Endothelial cell (in vitro differentiated cells): ENCODE results near the gene LDB2. TPM values are rescaled to one million over a fixed set of nuclear protein-coding genes. Genes with fewer than 3 reads are reported as not detected.

Source experiments
- DNase-seq: peaks from one replicate; pipeline ENCODE4 v3.0.0; 2021; ENCODE audit warnings: low spot score
- H3K27ac Mint-ChIP-seq: one replicate; pipeline ENCODE4 v1.8.0; 2021; ENCODE audit warnings: mixed read lengths, inconsistent platforms; ENCODE audit not compliant: unreplicated experiment
- H3K27me3 Mint-ChIP-seq: one replicate; pipeline ENCODE4 v1.8.0; 2021; ENCODE audit warnings: mild to moderate bottlenecking, moderate library complexity, mixed read lengths, inconsistent platforms; ENCODE audit not compliant: unreplicated experiment
- H3K36me3 Mint-ChIP-seq: one replicate; pipeline ENCODE4 v1.8.0; 2021; ENCODE audit warnings: mild to moderate bottlenecking, low read depth, mixed read lengths, inconsistent platforms; ENCODE audit not compliant: unreplicated experiment
- H3K4me1 Mint-ChIP-seq: one replicate; pipeline ENCODE4 v1.8.0; 2021; ENCODE audit warnings: mild to moderate bottlenecking, mixed read lengths, inconsistent platforms; ENCODE audit not compliant: unreplicated experiment
- H3K4me3 Mint-ChIP-seq: one replicate; pipeline ENCODE4 v1.8.0; 2021; ENCODE audit warnings: mild to moderate bottlenecking, mixed read lengths, inconsistent platforms; ENCODE audit not compliant: unreplicated experiment
- H3K9me3 Mint-ChIP-seq: one replicate; pipeline ENCODE4 v1.8.0; 2021; ENCODE audit warnings: mixed read lengths, inconsistent platforms; ENCODE audit not compliant: unreplicated experiment
- CTCF ChIP-seq: fragments of 200-600 bp; sonication (generic); IDR thresholded peaks from one replicate; pipeline ENCODE4 v1.5.0; 2021; ENCODE audit warnings: antibody characterized with exemption; ENCODE audit not compliant: unreplicated experiment
- total RNA-seq: library from RNA; stranded (reverse); fragmentation: NEBNext Ultra II Directional; extraction: Animal tissue kit (Norgen Biotek cat#: 25700); gene quantifications from one replicate; pipeline ENCODE4 v1.2.1, GENCODE V29; 2021; ENCODE audit not compliant: unreplicated experiment

The LDB2 gene
- total RNA-seq, 1 donor from 2014 or later: 268 TPM

DNA sequence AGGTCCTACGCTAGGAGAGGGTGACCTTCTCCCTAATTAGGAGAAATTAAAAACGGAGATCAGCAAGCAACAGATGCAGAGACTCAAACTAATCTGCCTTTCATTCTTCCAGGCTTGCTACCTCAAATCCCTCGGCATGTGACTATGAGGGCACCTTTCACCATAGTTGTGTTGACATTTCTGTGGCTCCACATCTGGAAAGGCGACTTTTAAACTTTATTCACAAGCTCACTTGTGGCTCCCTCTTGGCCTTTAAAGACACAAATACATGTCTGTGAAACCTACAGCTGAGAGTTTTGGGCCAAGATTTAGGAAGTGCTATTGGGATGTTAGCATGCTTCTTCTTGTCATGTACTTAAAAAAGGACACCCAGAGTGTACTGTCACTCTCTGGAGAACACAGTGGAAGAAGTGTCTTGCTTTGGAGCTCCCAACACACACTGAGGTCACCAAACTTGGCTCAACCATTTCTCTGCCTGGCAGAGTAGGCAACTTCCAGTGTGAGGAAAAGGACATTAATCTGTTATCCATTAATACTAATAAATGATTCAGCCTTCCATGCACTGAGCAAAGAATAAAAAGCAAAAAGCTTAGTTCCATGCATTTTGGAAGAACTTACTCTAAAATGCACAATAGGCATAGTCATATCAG, 60.1 kb downstream of the LDB2 start:
- peaks cover 37% of the 10 kb centered on the region for H3K36me3 Mint-ChIP-seq
- no peak for DNase-seq
- no peaks in the 10 kb centered on the region for H3K9me3 Mint-ChIP-seq
- H3K4me3 Mint-ChIP-seq: no peak overlapping the region
- H3K27ac Mint-ChIP-seq: no peak overlapping the region
- no peak for TF ChIP-seq CTCF
- H3K4me1 Mint-ChIP-seq: peaks cover 45% of the 10 kb centered on the region
- H3K27me3 Mint-ChIP-seq: peaks cover 3% of the 10 kb centered on the region

DNA sequence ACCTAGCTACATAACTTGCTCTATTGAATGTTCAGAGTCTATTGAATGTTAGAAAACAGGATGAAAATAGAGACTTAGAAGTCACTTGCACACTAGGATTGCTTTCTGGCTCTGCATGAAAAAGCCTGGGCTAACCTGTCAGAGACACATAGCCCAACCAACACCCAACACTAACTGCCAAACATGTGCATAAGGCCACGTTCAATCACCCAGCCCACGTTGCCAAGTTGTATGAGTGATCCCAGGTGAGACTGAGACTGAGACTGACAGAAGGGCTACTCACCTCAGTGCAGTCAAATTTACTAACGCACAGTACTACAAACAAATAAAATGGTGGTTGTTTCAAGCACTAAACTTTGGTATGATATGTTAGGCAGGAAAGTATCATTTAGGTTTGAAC, 61.0 kb downstream of the LDB2 start:
- Mint-ChIP-seq H3K27ac (no peak overlapping the region), H3K27me3 (peaks cover 3% of the 10 kb centered on the region), H3K4me1 (peaks cover 42% of the 10 kb centered on the region), H3K4me3 (no peak overlapping the region), H3K9me3 (no peaks in the 10 kb centered on the region), H3K36me3 (peaks cover 37% of the 10 kb centered on the region)
- no peak for DNase-seq
- no peak for TF ChIP-seq CTCF

GRCh38 chr4:16836324-16836723, 62.1 kb downstream of the LDB2 start:
- Mint-ChIP-seq H3K4me3 (no peak overlapping the region), H3K36me3 (peaks cover 37% of the 10 kb centered on the region), H3K4me1 (peaks cover 37% of the 10 kb centered on the region), H3K27me3 (peaks cover 3% of the 10 kb centered on the region), H3K27ac (no peak overlapping the region), H3K9me3 (no peaks in the 10 kb centered on the region)
- no peak for TF ChIP-seq CTCF
- DNase-seq: no peak

DNA sequence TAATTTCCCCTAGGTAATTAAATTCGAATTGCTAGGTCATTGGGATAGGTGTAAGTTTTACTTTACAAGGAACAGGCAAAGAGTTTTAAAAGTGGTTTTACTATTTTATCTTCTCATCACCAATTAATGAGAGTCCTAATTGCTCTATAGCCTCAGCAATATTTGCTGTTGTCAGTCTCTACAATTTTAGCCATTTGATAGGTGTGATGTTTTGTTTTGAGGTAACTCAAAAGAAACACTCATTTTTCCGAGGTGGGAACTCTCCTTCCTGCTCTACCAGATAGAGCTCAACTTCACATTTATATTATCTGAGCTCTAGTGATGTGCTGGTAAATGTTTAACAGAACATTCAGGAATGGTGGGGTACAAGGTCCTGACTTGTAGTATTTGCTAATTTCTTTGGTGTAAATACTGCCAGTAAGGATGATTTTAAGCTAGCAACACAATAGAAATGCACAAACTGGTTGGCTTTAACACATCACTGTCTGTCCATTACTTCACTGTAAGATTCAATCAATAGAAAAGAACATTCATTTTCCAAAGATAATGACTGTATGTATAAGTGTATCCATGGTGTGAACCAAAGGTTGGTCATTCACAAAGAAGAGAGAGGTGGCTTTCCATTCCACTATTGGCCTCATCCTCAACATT, 62.7 kb downstream of the LDB2 start:
- H3K4me1 Mint-ChIP-seq: peaks cover 39% of the 10 kb centered on the region
- H3K9me3 Mint-ChIP-seq: no peaks in the 10 kb centered on the region
- H3K4me3 Mint-ChIP-seq: no peak overlapping the region
- no peak for DNase-seq
- peaks cover 3% of the 10 kb centered on the region for H3K27me3 Mint-ChIP-seq
- peaks cover 38% of the 10 kb centered on the region for H3K36me3 Mint-ChIP-seq
- no peak for TF ChIP-seq CTCF
- no peak overlapping the region for H3K27ac Mint-ChIP-seq

DNA sequence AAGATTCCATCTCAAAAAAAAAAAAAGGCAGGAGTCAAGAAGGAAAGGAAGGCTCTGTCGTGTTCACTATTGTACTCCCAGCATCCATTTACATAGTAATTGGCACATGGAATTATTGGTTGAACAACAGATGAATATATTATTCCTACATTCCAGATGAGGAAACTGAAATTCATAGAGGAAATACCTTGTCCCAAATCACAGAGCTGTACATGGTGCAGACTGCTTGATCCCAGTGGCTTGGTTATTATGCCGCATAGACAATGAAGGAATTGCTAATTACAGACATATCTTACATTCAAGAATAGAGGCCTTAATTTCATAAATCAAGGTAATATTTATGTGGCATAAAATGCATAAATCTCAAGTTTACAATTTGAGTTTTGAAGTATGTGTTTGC, 63.6 kb downstream of the LDB2 start:
- Mint-ChIP-seq H3K27ac (no peak overlapping the region), H3K4me1 (peaks cover 44% of the 10 kb centered on the region), H3K4me3 (no peak overlapping the region), H3K36me3 (peaks cover 39% of the 10 kb centered on the region), H3K9me3 (no peaks in the 10 kb centered on the region), H3K27me3 (peaks cover 3% of the 10 kb centered on the region)
- TF ChIP-seq CTCF: no peak
- no peak for DNase-seq
